Transverse colon (tissue), 4 donors: ENCODE data around the gene ACIN1.

Experiments used
- CTCF ChIP-seq, 5 experiments: fragments of 200-600 bp in 3 of 5; fragments of 450-650 bp in 2 of 5; sonication (generic) in 3 of 5; IDR thresholded peaks; 1 replicate in 2 of 5; 2 replicates in 3 of 5; pipeline ENCODE4 v1.5.1; 2016 to 2017; ENCODE audit warnings: antibody characterized with exemption in 5 of 5, inconsistent platforms in 3 of 5, mild to moderate bottlenecking in 2 of 5, moderate library complexity in 1 of 5
- EP300 ChIP-seq: sonication (generic); formaldehyde crosslinking; IDR thresholded peaks from one replicate; pipeline ENCODE4 v1.6.1; 2017; ENCODE audit warnings: antibody characterized with exemption, low read depth
- POLR2A ChIP-seq: fragments of 450-650 bp; IDR thresholded peaks from one replicate; pipeline ENCODE4 v1.6.1; 2016; ENCODE audit warnings: antibody characterized with exemption, mild to moderate bottlenecking, moderate library complexity
- POLR2AphosphoS5 ChIP-seq, 3 donors: sonication (generic); formaldehyde crosslinking; IDR thresholded peaks; one replicate each; pipeline ENCODE4 v1.6.1; 2016; ENCODE audit warnings: antibody characterized with exemption in 3 of 3

DNA sequence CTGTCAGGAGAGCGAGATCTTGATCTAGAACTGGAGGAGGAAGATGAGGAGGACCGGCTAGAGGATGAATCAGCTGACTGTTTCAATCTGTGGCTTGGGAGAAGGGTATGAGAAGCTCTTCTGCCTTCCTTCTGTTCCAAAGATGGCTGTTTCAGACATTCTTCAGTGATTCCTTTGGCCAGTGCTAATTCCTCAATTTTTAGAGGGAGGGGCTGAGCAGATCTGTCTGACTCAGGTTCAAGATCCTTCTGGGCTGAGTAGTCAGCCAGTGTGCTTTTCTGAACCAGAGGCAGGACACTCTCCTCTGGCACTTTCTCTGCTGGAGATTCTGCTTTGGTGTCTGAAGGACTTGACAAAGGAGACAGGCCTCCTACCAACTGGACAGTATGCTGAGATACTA is 15.2 kb downstream of the ACIN1 start:
- TF ChIP-seq POLR2A (no peak), CTCF (IDR thresholded peaks at IDR 0.05) (no peak), POLR2AphosphoS5 (IDR thresholded peaks at IDR 0.05) (no peak), EP300 (no peak)
